HepG2 (cell line): ENCODE results near the gene POU3F1. TPM values are rescaled to one million over a fixed set of nuclear protein-coding genes. Genes with fewer than 3 reads are reported as not detected.

Source experiments
- ATAC-seq: fragments of 200-7000 bp; cut with Tn5 transposase; 3 replicates; pipeline ENCODE4 v1.9.1; 2020; ENCODE audit warnings: mild to moderate bottlenecking, moderate library complexity
- BruUV-seq: library from RNA; stranded (reverse); fragments of 400-500 nt; replicated peaks from 2 replicates; lab custom pipeline; 2021; lab: Mats Ljungman, UMichigan
- CTCF ChIA-PET: fragments of 300-600 bp; formaldehyde crosslinking; extraction: SDS; loops from one replicate; lab custom pipeline; 2021; ENCODE audit warnings: low total read pairs, inconsistent platforms, low intra/inter-chr PET ratio; lab: Yijun Ruan, JAX
- POLR2A ChIA-PET: fragments of 350-600 bp; sonication (Branson Sonifier 250); formaldehyde crosslinking; loops from one replicate; lab custom pipeline; 2020; ENCODE audit warnings: antibody characterized with exemption, inconsistent platforms; lab: Yijun Ruan, JAX
- DNase-seq: peaks from one replicate; pipeline ENCODE4 v3.0.0-alpha.2; 2015; ENCODE audit warnings: low spot score
- FAIRE-seq: peaks from 3 replicates; lab custom pipeline; 2011; peaks lifted over from hg19 to GRCh38; lab: Jason Lieb, UNC
- H2AFZ ChIP-seq: one replicate; pipeline ENCODE4 v1.6.1; 2011; ENCODE audit warnings: low read length, inconsistent platforms
- H3K27ac ChIP-seq: fragments of 300-600 bp; 3 replicates; pipeline ENCODE4 v1.8.0; 2011; ENCODE audit warnings: mixed run types, mild to moderate bottlenecking, mixed read lengths, low read length, inconsistent platforms; ENCODE audit not compliant: insufficient read depth; ENCODE audit errors: extremely low read length
- H3K27me3 ChIP-seq, 2 experiments: fragments of 200-600 bp in 1 of 2; 2 replicates in 1 of 2; 3 replicates in 1 of 2; pipeline versions ENCODE4 v1.6.0 to v1.8.0; 2011; ENCODE audit warnings: low read length in 2 of 2, mild to moderate bottlenecking in 2 of 2, moderate library complexity in 2 of 2, inconsistent platforms in 1 of 2; ENCODE audit not compliant: insufficient read depth in 2 of 2, control insufficient read depth in 1 of 2
- H3K36me3 ChIP-seq, 2 experiments: fragments of 200-600 bp in 1 of 2; replicated peaks in 1 of 2; 2 replicates in 1 of 2; 3 replicates in 1 of 2; pipeline versions ENCODE4 v1.5.1 to v1.8.0; 2011; ENCODE audit warnings: low read length in 2 of 2, inconsistent platforms in 1 of 2; ENCODE audit not compliant: insufficient read depth in 2 of 2, control insufficient read depth in 1 of 2
- H3K4me1 ChIP-seq: 2 replicates; pipeline ENCODE4 v1.5.1; 2012; ENCODE audit warnings: low read length, inconsistent platforms; ENCODE audit not compliant: insufficient read depth
- H3K4me2 ChIP-seq: 2 replicates; pipeline ENCODE4 v1.6.0; 2011; ENCODE audit warnings: low read depth, low read length, inconsistent platforms
- H3K4me3 ChIP-seq, 3 experiments: fragments of 200-600 bp in 1 of 3; sonication (generic), shearing (Covaris generic) in 1 of 3; replicated peaks in 1 of 3; 2 replicates each; pipeline ENCODE4 v1.5.1; 2011 to 2016; ENCODE audit warnings: low read length in 3 of 3, inconsistent platforms in 2 of 3, low read depth in 2 of 3, mild to moderate bottlenecking in 2 of 3, control low read depth in 1 of 3, mixed read lengths in 1 of 3; ENCODE audit not compliant: insufficient read depth in 1 of 3
- H3K79me2 ChIP-seq: one replicate; pipeline ENCODE4 v1.6.1; 2011; ENCODE audit warnings: low read length, inconsistent platforms; ENCODE audit not compliant: insufficient read depth
- H3K9ac ChIP-seq: 2 replicates; pipeline ENCODE4 v1.6.0; 2011; ENCODE audit warnings: mild to moderate bottlenecking, low read depth, low read length, inconsistent platforms; ENCODE audit not compliant: insufficient read depth
- H3K9me3 ChIP-seq: 2 replicates; pipeline ENCODE4 v1.5.1; 2012; ENCODE audit warnings: mild to moderate bottlenecking, low read length
- H4K20me1 ChIP-seq: 2 replicates; pipeline ENCODE4 v1.6.0; 2011; ENCODE audit warnings: inconsistent platforms, mild to moderate bottlenecking, low read length, moderate library complexity; ENCODE audit not compliant: insufficient read depth
- DBP ChIP-seq: sonication (generic); formaldehyde crosslinking; IDR thresholded peaks from 2 replicates; pipeline ENCODE4 v1.4.0; 2020; ENCODE audit warnings: missing genetic modification reagents; ENCODE audit errors: not compliant biosample characterization
- ETS1 ChIP-seq: sonication (generic); formaldehyde crosslinking; IDR thresholded peaks from 2 replicates; pipeline ENCODE4 v1.4.0; 2020; ENCODE audit warnings: missing genetic modification reagents
- HNF4G ChIP-seq, 2 experiments: sonication (generic) in 1 of 2; formaldehyde crosslinking in 1 of 2; IDR thresholded peaks; 2 replicates each; pipeline versions ENCODE4 v1.4.0 to v1.6.1; 2011 to 2020; ENCODE audit warnings: borderline replicate concordance in 2 of 2, low read depth in 2 of 2, mild to moderate bottlenecking in 2 of 2, low read length in 1 of 2, missing genetic modification reagents in 1 of 2, moderate library complexity in 1 of 2
- HNRNPK ChIP-seq: fragments of 200-400 bp; formaldehyde crosslinking; IDR thresholded peaks from 2 replicates; pipeline ENCODE4 v1.6.1; 2018; ENCODE audit warnings: low read length, low read depth, moderate library complexity, mild to moderate bottlenecking; ENCODE audit not compliant: poor library complexity, severe bottlenecking
- PHB2 ChIP-seq: fragments of 450-650 bp; IDR thresholded peaks from 2 replicates; pipeline ENCODE4 v1.6.1; 2018; ENCODE audit not compliant: partially characterized antibody
- RELA ChIP-seq: sonication (generic); formaldehyde crosslinking; IDR thresholded peaks from 2 replicates; pipeline ENCODE4 v1.4.0; 2020; ENCODE audit warnings: missing genetic modification reagents
- SMAD9 ChIP-seq: sonication (generic); formaldehyde crosslinking; IDR thresholded peaks from 2 replicates; pipeline ENCODE4 v1.5.1; 2020; ENCODE audit warnings: mild to moderate bottlenecking, missing genetic modification reagents
- TCF7L2 ChIP-seq: IDR thresholded peaks from 2 replicates; pipeline ENCODE4 v1.6.1; 2011; ENCODE audit warnings: mild to moderate bottlenecking, low read depth, low read length, moderate library complexity
- ZBTB33 ChIP-seq: sonication (generic); formaldehyde crosslinking; IDR thresholded peaks from 2 replicates; pipeline ENCODE4 v1.4.0; 2020; ENCODE audit warnings: missing genetic modification reagents
- ZFP36 ChIP-seq: fragments of 150-350 bp; IDR thresholded peaks from 2 replicates; pipeline ENCODE4 v1.6.1; 2018; ENCODE audit warnings: borderline replicate concordance, low read length, low read depth; ENCODE audit not compliant: partially characterized antibody
- ZNF34 ChIP-seq: sonication (generic); formaldehyde crosslinking; IDR thresholded peaks from 2 replicates; pipeline ENCODE4 v1.4.0; 2020; ENCODE audit warnings: mild to moderate bottlenecking, missing genetic modification reagents, borderline replicate concordance
- WGBS: methylation state at CpG from one replicate; pipeline ENCODE4 v1.1.6; 2017; ENCODE audit warnings: low lambda C conversion rate; 5-methylcytosine and 5-hydroxymethylcytosine counted together
- in situ Hi-C: cut with HindIII; loops from 2 replicates; pipeline ENCODE4 v1.10.0; 2017; ENCODE audit warnings: low pct_unique_long_range_greater_than_20kb; ENCODE audit not compliant: extremely low pct_ligation_motif_present
- intact Hi-C: fragments of 100-400 bp; cut with micrococcal nuclease; formaldehyde crosslinking; loops from one replicate; pipeline ENCODE4 v1.10.0; 2022; ENCODE audit not compliant: unreplicated experiment
- polyA plus RNA-seq, 8 experiments: library from polyadenylated mRNA; depleted of rRNA in 3 of 8; stranded (reverse) in 7 of 8; unstranded in 1 of 8; fragments of >200 nt; fragmentation: Illumina TruSeq in 4 of 8; extraction: Trizol in 4 of 8; gene quantifications; 2 replicates each; pipeline versions ENCODE4 v1.2.1 to v1.2.3, GENCODE V29; 2011 to 2016; ENCODE audit warnings: low read depth in 4 of 8, missing spikeins in 1 of 8, mixed read lengths in 1 of 8; ENCODE audit not compliant: insufficient read depth in 1 of 8
- total RNA-seq, 5 experiments: library from RNA; depleted of rRNA; stranded (reverse); fragments of >200 nt; fragmentation: Illumina TruSeq; extraction: Trizol; gene quantifications; 2 replicates each; pipeline ENCODE4 v1.2.3, GENCODE V29; 2016; ENCODE audit warnings: low read depth in 1 of 5

The POU3F1 gene
- total and polyA plus RNA-seq, 2 of the 13 experiments (the other 11 are each of a cell fraction or from before 2014, with no cell fraction given): not detected

GRCh38 chr1:38039331-38040088 lies 7.1 kb downstream of the POU3F1 start:
- no peak for FAIRE-seq
- POLR2A ChIA-PET: no interaction called here
- no peak overlapping the region for H3K27ac ChIP-seq
- in situ Hi-C loops: loop anchor here (5.0 to 10.0 kb wide), 2 partner anchors 545 to 778 kb away; no protein-coding TSS in a partner anchor
- no peak for ATAC-seq
- CTCF ChIA-PET: no interaction called here
- WGBS: 47% methylated on average over 17 of the region's 17 CpGs
- no peak overlapping the region for H3K9ac ChIP-seq
- no peak overlapping the region for H3K4me2 ChIP-seq
- no peaks in the 10 kb centered on the region for H3K79me2 ChIP-seq
- H3K36me3 ChIP-seq: no peaks in the 10 kb centered on the region
- BruUV-seq: no TSS peak
- H3K4me1 ChIP-seq: no peaks in the 10 kb centered on the region
- DNase-seq: no peak
- no peak overlapping the region for H3K4me3 ChIP-seq
- no peaks in the 10 kb centered on the region for H3K9me3 ChIP-seq
- no peak overlapping the region for H2AFZ ChIP-seq
- no peak for TF ChIP-seq SMAD9 (CRISPR knock-in tag)
- peaks cover 13 to 50% of the 10 kb centered on the region in 2 experiments for H3K27me3 ChIP-seq
- intact Hi-C loops: loop anchor here (5.0 kb wide), 2 partner anchors 363 to 798 kb away; no protein-coding TSS in a partner anchor
- 0 out of 2 replicates have a peak, but pooled peaks cover under 1% of the 10 kb centered on the region for H4K20me1 ChIP-seq

- CTCF ChIA-PET: no interaction called here
- Histone ChIP-seq H3K79me2 (no peaks in the 10 kb centered on the region), H3K4me1 (no peaks in the 10 kb centered on the region), H3K36me3 (no peaks in the 10 kb centered on the region), H4K20me1 (no peaks in the 10 kb centered on the region), H3K27me3 (peaks cover 10 to 46% of the 10 kb centered on the region in 2 experiments; a peak in 4 of 5 replicates), H3K9me3 (no peaks in the 10 kb centered on the region), H2AFZ (no peak overlapping the region), H3K4me2 (no peak overlapping the region), H3K27ac (no peak overlapping the region), H3K9ac (no peak overlapping the region), H3K4me3 (no peak overlapping the region)
- no TSS peak for BruUV-seq
- no peak for TF ChIP-seq ETS1 (CRISPR knock-in tag)
- no peak for TF ChIP-seq PHB2
- no peak for TF ChIP-seq HNRNPK
- TF ChIP-seq TCF7L2: no peak
- TF ChIP-seq RELA (CRISPR knock-in tag): no peak
- no peak for TF ChIP-seq ZNF34 (CRISPR knock-in tag)
- TF ChIP-seq HNF4G (IDR thresholded peaks at IDR 0.05; ENCODE audit: borderline replicate concordance, low read depth, low read length): no peak
- no peak for TF ChIP-seq HNF4G (CRISPR knock-in tag; IDR thresholded peaks at IDR 0.05; ENCODE audit: borderline replicate concordance, low read depth)
- TF ChIP-seq ZFP36: no peak
- no peak for TF ChIP-seq DBP (CRISPR knock-in tag)
- TF ChIP-seq ZBTB33 (CRISPR knock-in tag): no peak
- POLR2A ChIA-PET: no interaction called here
- intact Hi-C loops: loop anchor here (5.0 kb wide), 2 partner anchors 363 to 798 kb away; no protein-coding TSS in a partner anchor
- 7% methylated on average over 10 of the region's 10 CpGs for WGBS
- ATAC-seq: no peak
- no peak for FAIRE-seq
- no peak for DNase-seq
- in situ Hi-C loops: loop anchor here (10.0 kb wide), 1 partner anchor 546 kb away; no protein-coding TSS in a partner anchor
Observed at GRCh38 chr1:38038861-38039260, 7.7 kb downstream of the POU3F1 start.
